GM12878 (cell line): ENCODE results near the gene CAMP. TPM values are rescaled to one million over a fixed set of nuclear protein-coding genes. Genes with fewer than 3 reads are reported as not detected.
A peak's percentile ranks its signal among the peaks of the same experiment; 100 is the strongest.

Source experiments
- ATAC-seq: fragments of 200-7000 bp; cut with Tn5 transposase; 3 replicates; pipeline ENCODE4 v1.9.1; 2020; ENCODE audit warnings: mild to moderate bottlenecking, moderate library complexity
- BruUV-seq: library from RNA; stranded (reverse); fragments of 400-500 nt; replicated peaks from 2 replicates; lab custom pipeline; 2021; lab: Mats Ljungman, UMichigan
- CTCF ChIA-PET: fragments of 300-600 bp; sonication (Branson Sonifier 250); formaldehyde crosslinking; extraction: SDS; loops from one replicate; lab custom pipeline; 2021; ENCODE audit warnings: inconsistent platforms; lab: Yijun Ruan, JAX
- POLR2A ChIA-PET: fragments of 350-600 bp; formaldehyde crosslinking; extraction: SDS; loops from one replicate; lab custom pipeline; 2021; ENCODE audit warnings: inconsistent platforms; lab: Charles Lee
- RAD21 ChIA-PET: fragments of 300-600 bp; sonication (Branson Sonifier 250); formaldehyde crosslinking; loops from one replicate; lab custom pipeline; 2023; ENCODE audit warnings: antibody characterized with exemption; ENCODE audit not compliant: unreplicated experiment; lab: Charles Lee
- SMC1A ChIA-PET: fragments of 300-600 bp; sonication (Branson Sonifier 250); formaldehyde crosslinking; loops from one replicate; lab custom pipeline; 2023; ENCODE audit not compliant: unreplicated experiment, uncharacterized antibody; lab: Charles Lee
- DNase-seq: peaks from one replicate; pipeline ENCODE4 v3.0.0-alpha.2; 2011; ENCODE audit warnings: low read depth, low spot score
- FAIRE-seq: peaks from 3 replicates; lab custom pipeline; 2011; peaks lifted over from hg19 to GRCh38; lab: Jason Lieb, UNC
- H2AFZ ChIP-seq: 2 replicates; pipeline ENCODE4 v1.6.0; 2011; ENCODE audit warnings: low read depth, low read length, control low read depth; ENCODE audit not compliant: control insufficient read depth
- H3K27ac ChIP-seq: 2 replicates; pipeline ENCODE4 v1.5.1; 2011; ENCODE audit warnings: control low read depth; ENCODE audit not compliant: control insufficient read depth, insufficient read depth
- H3K27me3 ChIP-seq, 2 experiments: replicated peaks in 1 of 2; 2 replicates each; pipeline versions ENCODE4 v1.6.0 to v1.6.1; 2011; ENCODE audit warnings: low read length in 1 of 2; ENCODE audit not compliant: control insufficient read depth in 2 of 2, insufficient read depth in 2 of 2
- H3K36me3 ChIP-seq, 2 experiments: 2 replicates each; pipeline ENCODE4 v1.5.1; 2011; ENCODE audit warnings: low read length in 1 of 2; ENCODE audit not compliant: control insufficient read depth in 2 of 2, insufficient read depth in 2 of 2
- H3K4me1 ChIP-seq: 2 replicates; pipeline ENCODE4 v1.6.1; 2011; ENCODE audit warnings: mild to moderate bottlenecking, low read length, moderate library complexity, mixed read lengths; ENCODE audit not compliant: control insufficient read depth, insufficient read depth
- H3K4me2 ChIP-seq: 2 replicates; pipeline ENCODE4 v1.6.0; 2011; ENCODE audit warnings: control low read depth; ENCODE audit not compliant: control insufficient read depth, insufficient read depth
- H3K4me3 ChIP-seq: fragments of 200-600 bp; sonication (generic); 2 replicates; pipeline ENCODE4 v1.5.1; 2016
- H3K79me2 ChIP-seq: 2 replicates; pipeline ENCODE4 v1.6.0; 2011; ENCODE audit warnings: low read length; ENCODE audit not compliant: control insufficient read depth, insufficient read depth
- H3K9ac ChIP-seq: 2 replicates; pipeline ENCODE4 v1.8.0; 2011; ENCODE audit warnings: low read length, control low read depth, mixed read lengths; ENCODE audit not compliant: control insufficient read depth, insufficient read depth
- H3K9me3 ChIP-seq: replicated peaks from 3 replicates; pipeline ENCODE4 v1.5.1; 2011; ENCODE audit warnings: mild to moderate bottlenecking, low read length; ENCODE audit not compliant: control insufficient read depth, insufficient read depth
- H4K20me1 ChIP-seq: 2 replicates; pipeline ENCODE4 v1.6.0; 2011; ENCODE audit not compliant: control insufficient read depth, insufficient read depth
- BCL11A ChIP-seq: IDR thresholded peaks from 2 replicates; pipeline ENCODE4 v1.6.1; 2011; ENCODE audit warnings: low read depth, low read length
- CBX5 ChIP-seq: sonication (generic); IDR thresholded peaks from 2 replicates; pipeline ENCODE4 v1.6.1; 2016; ENCODE audit warnings: low read depth, moderate library complexity, mild to moderate bottlenecking, inconsistent platforms
- CREM ChIP-seq: IDR thresholded peaks from 2 replicates; pipeline ENCODE4 v1.6.1; 2014; ENCODE audit warnings: antibody characterized with exemption, low read depth
- FOXM1 ChIP-seq: IDR thresholded peaks from 2 replicates; pipeline ENCODE4 v1.6.1; 2012; ENCODE audit warnings: low read depth, mild to moderate bottlenecking, inconsistent platforms, low read length, moderate library complexity
- HCFC1 ChIP-seq: fragments of 150-350 bp; IDR thresholded peaks from 2 replicates; pipeline ENCODE4 v1.6.1; 2014; ENCODE audit warnings: low read length
- HDAC2 ChIP-seq: fragments of 200-600 bp; sonication (generic); IDR thresholded peaks from 2 replicates; pipeline ENCODE4 v1.6.1; 2017
- HDAC6 ChIP-seq: fragments of 200-600 bp; sonication (generic); IDR thresholded peaks from one replicate; pipeline ENCODE4 v1.8.0; 2017; ENCODE audit warnings: antibody characterized with exemption; ENCODE audit not compliant: unreplicated experiment
- NR2C2 ChIP-seq: IDR thresholded peaks from 2 replicates; pipeline ENCODE4 v1.6.1; 2011; ENCODE audit warnings: borderline replicate concordance, low read depth; ENCODE audit not compliant: control insufficient read depth, insufficient read length
- WGBS: methylation state at CpG from one replicate; pipeline ENCODE4 v1.1.6; 2016; ENCODE audit warnings: low lambda C conversion rate; ENCODE audit not compliant: insufficient replicate concordance, insufficient coverage; ENCODE audit errors: missing lambda C conversion rate; 5-methylcytosine and 5-hydroxymethylcytosine counted together
- in situ Hi-C: fragments of 300-500 bp; cut with MboI; formaldehyde crosslinking; loops from 9 replicates; pipeline ENCODE4 v1.14.3; 2018; ENCODE audit warnings: mixed read lengths
- intact Hi-C: fragments of 100-400 bp; cut with micrococcal nuclease; formaldehyde crosslinking; loops from one replicate; pipeline ENCODE4 v1.14.2; 2022; ENCODE audit not compliant: unreplicated experiment
- polyA plus RNA-seq, 11 experiments: library from polyadenylated mRNA; depleted of rRNA in 4 of 11; unstranded in 6 of 11; stranded (reverse) in 5 of 11; fragments of >200 nt; fragmentation: Nextera tagmentation in 4 of 11; fragmentation: Illumina TruSeq in 1 of 11; extraction: Ambion mirVana in 4 of 11; extraction: Trizol in 1 of 11; gene quantifications; 1 replicate in 1 of 11; 2 replicates in 10 of 11; pipeline versions ENCODE4 v1.2.1 to v1.2.3, GENCODE V29; 2011 to 2016; ENCODE audit warnings: inconsistent platforms in 2 of 11, missing spikeins in 2 of 11, low read depth in 1 of 11
- total RNA-seq, 4 experiments: library from RNA; depleted of rRNA in 3 of 4; stranded (reverse); fragments of >200 nt in 3 of 4; fragmentation: Illumina TruSeq in 1 of 4; extraction: Trizol in 1 of 4; gene quantifications; 2 replicates each; pipeline versions ENCODE4 v1.2.1 to v1.2.3, GENCODE V29; 2013 to 2021

The CAMP gene
- total and polyA plus RNA-seq, 10 of the 15 experiments (the other 5 are each of a cell fraction or from before 2014, with no cell fraction given): 0.76 to 34.3 (median 7.6) TPM

- no peak for DNase-seq
- H3K9me3 ChIP-seq: no peaks in the 10 kb centered on the region
- BruUV-seq: no TSS peak
- TF ChIP-seq HDAC2 (no peak), CREM (no peak), HCFC1 (no peak), CBX5 (no peak), FOXM1 (no peak), BCL11A (no peak), NR2C2 (no peak), HDAC6 (no peak)
- TF ChIP-seq, all 136 proteins: peak for 0
- ChIA-PET POLR2A (interaction anchor here (0.6 to 1.2 kb wide), 3 partner anchors 33 to 399 kb away, joined by 3 read pairs; partner anchors contain the start of gene ZNF589), RAD21 (interaction anchor here (1.1 to 2.4 kb wide), 5 partner anchors 51 to 369 kb away, joined by 3 to 17 read pairs (median 7); partner anchors contain the start of gene ZNF589), SMC1A (interaction anchor here (1.2 to 5.9 kb wide), 4 partner anchors 14 to 247 kb away, joined by 3 to 31 read pairs (median 4); partner anchors contain the start of gene ZNF589), CTCF (interaction anchor here (1.4 to 2.7 kb wide), 3 partner anchors 247 to 368 kb away, joined by 4 to 23 read pairs (median 6); partner anchors contain the start of genes CCDC51, PFKFB4 and TMA7)
- Histone ChIP-seq H3K27ac (no peak overlapping the region), H3K4me1 (peaks cover 12% of the 10 kb centered on the region; the same call in 1 of the 2 replicates), H4K20me1 (no peaks in the 10 kb centered on the region), H3K9ac (no peak overlapping the region), H3K4me2 (no peak overlapping the region), H2AFZ (peak overlapping the region; percentile 89; the same call in 1 of the 2 replicates), H3K4me3 (no peak overlapping the region), H3K79me2 (peaks cover 37% of the 10 kb centered on the region), H3K27me3 (no peaks in the 10 kb centered on the region), H3K36me3 (peaks cover 0 to 7% of the 10 kb centered on the region in 2 experiments; a peak in 2 of 4 replicates)
- no peak for FAIRE-seq
- no peak for ATAC-seq
- intact Hi-C loops (no loop called here), in situ Hi-C loops (no loop called here)
- 59% methylated on average over 6 of the region's 6 CpGs for WGBS
Measured at GRCh38 chr3:48189321-48189720, 34.0 kb upstream of the CAMP start.
